SK-N-SH treated with all-trans-retinoic acid at 6 μM for 48 hours (cell line): ENCODE data around the gene STARD10.

Experiments used
- ATAC-seq: fragments of 200-7000 bp; cut with Tn5 transposase; 3 replicates; pipeline ENCODE4 v1.9.1; 2020; ENCODE audit warnings: mild to moderate bottlenecking, moderate library complexity
- ARNTL ChIP-seq: fragments of 450-650 bp; formaldehyde crosslinking; IDR thresholded peaks from 2 replicates; pipeline ENCODE4 v1.5.0; 2020; ENCODE audit warnings: low read depth, mild to moderate bottlenecking, moderate library complexity, borderline replicate concordance
- BACH2 ChIP-seq: fragments of 250-450 bp; sonication (Bioruptor Pico); IDR thresholded peaks from 2 replicates; pipeline ENCODE4 v1.9.0; 2021; ENCODE audit warnings: mild to moderate bottlenecking, borderline replicate concordance
- CREB5 ChIP-seq: fragments of 250-450 bp; sonication (Bioruptor Pico); IDR thresholded peaks from 2 replicates; pipeline ENCODE4 v1.5.1; 2020; ENCODE audit warnings: low read depth, mild to moderate bottlenecking, moderate library complexity
- CSRNP3 ChIP-seq: fragments of 250-450 bp; sonication (Bioruptor Pico); IDR thresholded peaks from 2 replicates; pipeline ENCODE4 v1.5.1; 2021; ENCODE audit warnings: mild to moderate bottlenecking, moderate library complexity
- GLIS3 ChIP-seq: fragments of 250-450 bp; sonication (Bioruptor Pico); IDR thresholded peaks from 2 replicates; pipeline ENCODE4 v1.5.0; 2020; ENCODE audit warnings: mild to moderate bottlenecking, moderate library complexity
- OSR1 ChIP-seq: fragments of 250-450 bp; sonication (Bioruptor Pico); IDR thresholded peaks from 2 replicates; pipeline ENCODE4 v1.8.0; 2022; ENCODE audit warnings: moderate library complexity, mild to moderate bottlenecking, inconsistent platforms
- PATZ1 ChIP-seq: fragments of 250-450 bp; sonication (Bioruptor Pico); IDR thresholded peaks from 2 replicates; pipeline ENCODE4 v1.8.0; 2020; ENCODE audit warnings: mild to moderate bottlenecking, moderate library complexity, borderline replicate concordance
- POU6F1 ChIP-seq: fragments of 250-450 bp; sonication (Bioruptor Pico); IDR thresholded peaks from 2 replicates; pipeline ENCODE4 v1.8.0; 2021; ENCODE audit warnings: low read depth, mild to moderate bottlenecking, moderate library complexity, borderline replicate concordance
- PPARA ChIP-seq: fragments of 250-450 bp; sonication (Bioruptor Pico); IDR thresholded peaks from 2 replicates; pipeline ENCODE4 v1.5.0; 2020; ENCODE audit warnings: mild to moderate bottlenecking, borderline replicate concordance
- RARB ChIP-seq: fragments of 250-450 bp; sonication (Bioruptor Pico); IDR thresholded peaks from 2 replicates; pipeline ENCODE4 v1.8.0; 2021; ENCODE audit warnings: mild to moderate bottlenecking, moderate library complexity
- SNAI2 ChIP-seq: fragments of 250-450 bp; sonication (Bioruptor Pico); IDR thresholded peaks from 2 replicates; pipeline ENCODE4 v1.5.0; 2020; ENCODE audit warnings: mild to moderate bottlenecking, moderate library complexity
- TCF4 ChIP-seq: fragments of 250-450 bp; sonication (Bioruptor Pico); IDR thresholded peaks from 2 replicates; pipeline ENCODE4 v1.8.0; 2021; ENCODE audit warnings: mild to moderate bottlenecking, moderate library complexity, borderline replicate concordance
- TOX ChIP-seq: fragments of 250-450 bp; sonication (Bioruptor Pico); IDR thresholded peaks from 2 replicates; pipeline ENCODE4 v1.8.0; 2021; ENCODE audit warnings: mild to moderate bottlenecking, moderate library complexity, borderline replicate concordance
- TSHZ2 ChIP-seq: fragments of 250-450 bp; sonication (Bioruptor Pico); IDR thresholded peaks from 2 replicates; pipeline ENCODE4 v1.5.0; 2020; ENCODE audit warnings: mild to moderate bottlenecking, moderate library complexity
- ZC3H10 ChIP-seq: fragments of 250-450 bp; sonication (Bioruptor Pico); IDR thresholded peaks from 2 replicates; pipeline ENCODE4 v1.5.1; 2021; ENCODE audit warnings: mild to moderate bottlenecking, moderate library complexity
- ZFP3 ChIP-seq: fragments of 250-450 bp; sonication (Bioruptor Pico); IDR thresholded peaks from 2 replicates; pipeline ENCODE4 v1.5.0; 2020; ENCODE audit warnings: mild to moderate bottlenecking, moderate library complexity
- ZFP30 ChIP-seq: fragments of 450-650 bp; formaldehyde crosslinking; IDR thresholded peaks from 2 replicates; pipeline ENCODE4 v1.5.0; 2022; ENCODE audit warnings: mild to moderate bottlenecking, moderate library complexity
- ZNF565 ChIP-seq: fragments of 450-650 bp; formaldehyde crosslinking; conservative IDR thresholded peaks from 2 replicates; pipeline ENCODE4 v1.5.0; 2020; ENCODE audit warnings: low read depth, mild to moderate bottlenecking, moderate library complexity
- ZNF70 ChIP-seq: fragments of 450-650 bp; formaldehyde crosslinking; IDR thresholded peaks from 2 replicates; pipeline ENCODE4 v1.5.0; 2020; ENCODE audit warnings: mild to moderate bottlenecking, moderate library complexity
- ZNF8 ChIP-seq: fragments of 450-650 bp; formaldehyde crosslinking; IDR thresholded peaks from 2 replicates; pipeline ENCODE4 v1.5.0; 2020; ENCODE audit warnings: mild to moderate bottlenecking, moderate library complexity

The STARD10 gene

GRCh38 chr11:72707032-72707431 lies 86.8 kb downstream of the STARD10 start:
- no peak for TF ChIP-seq CREB5 (CRISPR knock-in tag)
- no peak for TF ChIP-seq CSRNP3 (CRISPR knock-in tag)
- no peak for TF ChIP-seq ZNF8 (CRISPR knock-in tag)
- no peak for TF ChIP-seq TSHZ2 (CRISPR knock-in tag)
- TF ChIP-seq SNAI2 (CRISPR knock-in tag): no peak
- TF ChIP-seq TCF4: no peak
- TF ChIP-seq ZFP30: no peak
- no peak for TF ChIP-seq ZC3H10 (CRISPR knock-in tag)
- TF ChIP-seq PATZ1 (CRISPR knock-in tag): no peak
- TF ChIP-seq BACH2 (CRISPR knock-in tag): no peak
- no peak for TF ChIP-seq GLIS3
- no peak for TF ChIP-seq RARB (CRISPR knock-in tag)
- TF ChIP-seq ZNF70 (CRISPR knock-in tag): no peak
- no peak for ATAC-seq

- TF ChIP-seq ZFP30 (no peak), OSR1 (CRISPR knock-in tag) (no peak), BACH2 (CRISPR knock-in tag) (no peak), PPARA (CRISPR knock-in tag) (no peak), SNAI2 (CRISPR knock-in tag) (no peak), CSRNP3 (CRISPR knock-in tag) (no peak), TCF4 (no peak), ZNF565 (no peak)
- TF ChIP-seq, all 23 proteins: peak for 0
- ATAC-seq: no peak
Observed at GRCh38 chr11:72706579-72706978, 87.3 kb downstream of the STARD10 start.

GRCh38 chr11:72705442-72706365 lies 88.1 kb downstream of the STARD10 start:
- ATAC-seq: no peak
- TF ChIP-seq RARB (CRISPR knock-in tag) (no peak), ZFP3 (no peak), CREB5 (CRISPR knock-in tag) (no peak), ARNTL (CRISPR knock-in tag) (no peak), ZNF565 (no peak), POU6F1 (CRISPR knock-in tag) (no peak), ZNF70 (CRISPR knock-in tag) (no peak), OSR1 (CRISPR knock-in tag) (no peak), TSHZ2 (CRISPR knock-in tag) (no peak), ZNF8 (CRISPR knock-in tag) (no peak), BACH2 (CRISPR knock-in tag) (no peak), TOX (CRISPR knock-in tag) (no peak), TCF4 (no peak), ZC3H10 (CRISPR knock-in tag) (no peak)
